Fibroblast of skin of left biceps (primary cell): ENCODE data around the gene HEATR1.
"Not testable (repeated sequence)": the region's sequence is repeated elsewhere in the genome, so short reads cannot be mapped to it uniquely, and the experiment has no call there.

Experiments
- DNase-seq, 2 experiments: peaks; one replicate each; pipeline ENCODE4 v3.0.0-alpha.2; 2013; ENCODE audit warnings: low read depth in 2 of 2

Gene HEATR1, protein sequence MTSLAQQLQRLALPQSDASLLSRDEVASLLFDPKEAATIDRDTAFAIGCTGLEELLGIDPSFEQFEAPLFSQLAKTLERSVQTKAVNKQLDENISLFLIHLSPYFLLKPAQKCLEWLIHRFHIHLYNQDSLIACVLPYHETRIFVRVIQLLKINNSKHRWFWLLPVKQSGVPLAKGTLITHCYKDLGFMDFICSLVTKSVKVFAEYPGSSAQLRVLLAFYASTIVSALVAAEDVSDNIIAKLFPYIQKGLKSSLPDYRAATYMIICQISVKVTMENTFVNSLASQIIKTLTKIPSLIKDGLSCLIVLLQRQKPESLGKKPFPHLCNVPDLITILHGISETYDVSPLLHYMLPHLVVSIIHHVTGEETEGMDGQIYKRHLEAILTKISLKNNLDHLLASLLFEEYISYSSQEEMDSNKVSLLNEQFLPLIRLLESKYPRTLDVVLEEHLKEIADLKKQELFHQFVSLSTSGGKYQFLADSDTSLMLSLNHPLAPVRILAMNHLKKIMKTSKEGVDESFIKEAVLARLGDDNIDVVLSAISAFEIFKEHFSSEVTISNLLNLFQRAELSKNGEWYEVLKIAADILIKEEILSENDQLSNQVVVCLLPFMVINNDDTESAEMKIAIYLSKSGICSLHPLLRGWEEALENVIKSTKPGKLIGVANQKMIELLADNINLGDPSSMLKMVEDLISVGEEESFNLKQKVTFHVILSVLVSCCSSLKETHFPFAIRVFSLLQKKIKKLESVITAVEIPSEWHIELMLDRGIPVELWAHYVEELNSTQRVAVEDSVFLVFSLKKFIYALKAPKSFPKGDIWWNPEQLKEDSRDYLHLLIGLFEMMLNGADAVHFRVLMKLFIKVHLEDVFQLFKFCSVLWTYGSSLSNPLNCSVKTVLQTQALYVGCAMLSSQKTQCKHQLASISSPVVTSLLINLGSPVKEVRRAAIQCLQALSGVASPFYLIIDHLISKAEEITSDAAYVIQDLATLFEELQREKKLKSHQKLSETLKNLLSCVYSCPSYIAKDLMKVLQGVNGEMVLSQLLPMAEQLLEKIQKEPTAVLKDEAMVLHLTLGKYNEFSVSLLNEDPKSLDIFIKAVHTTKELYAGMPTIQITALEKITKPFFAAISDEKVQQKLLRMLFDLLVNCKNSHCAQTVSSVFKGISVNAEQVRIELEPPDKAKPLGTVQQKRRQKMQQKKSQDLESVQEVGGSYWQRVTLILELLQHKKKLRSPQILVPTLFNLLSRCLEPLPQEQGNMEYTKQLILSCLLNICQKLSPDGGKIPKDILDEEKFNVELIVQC (N-terminal part only)

DNA sequence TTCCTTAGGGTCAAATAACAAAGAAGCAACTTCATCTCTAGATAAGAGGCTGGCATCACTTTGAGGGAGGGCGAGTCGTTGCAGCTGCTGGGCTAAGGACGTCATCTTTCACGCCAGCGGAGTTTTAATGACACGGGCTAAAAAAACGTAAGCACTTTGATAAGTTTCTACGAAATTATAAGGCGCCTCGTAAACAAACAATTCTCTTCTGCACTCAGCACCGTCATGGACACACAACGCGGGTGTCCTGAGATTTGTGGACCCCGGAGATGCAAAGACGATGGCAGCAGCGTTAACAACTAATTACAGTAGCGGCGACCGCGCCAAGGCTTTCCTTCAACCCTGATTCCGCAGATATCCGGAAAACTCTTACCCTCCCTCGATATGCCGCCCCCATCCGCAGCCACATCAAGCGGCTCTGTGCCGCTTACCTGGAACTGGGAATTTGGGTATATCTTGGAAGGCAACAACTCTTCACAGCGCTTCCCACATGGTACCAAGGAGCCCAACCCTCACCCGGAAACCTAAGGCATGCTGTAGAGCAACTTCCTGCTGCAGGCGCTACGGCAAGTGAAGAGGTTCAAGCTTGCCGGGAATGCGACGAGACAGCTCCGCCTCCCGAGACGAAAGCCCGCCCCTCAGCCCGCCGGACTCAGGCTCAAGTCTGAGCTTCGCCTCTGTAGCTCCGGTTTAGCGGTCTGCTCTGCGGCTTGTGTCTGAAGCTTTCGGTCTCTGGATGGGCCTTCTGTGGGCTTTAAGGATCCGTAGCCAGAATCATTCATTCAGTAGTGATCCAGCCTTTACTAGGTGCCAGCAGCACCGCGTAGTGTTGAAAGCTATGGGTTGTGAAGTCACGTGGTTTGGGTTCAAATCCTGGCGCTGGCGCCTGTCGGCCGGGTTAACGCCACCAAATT lies at the start of gene HEATR1:
Gene HEATR1, minus strand, starts transcription at position 526 of the 914 bp plus-strand sequence. Its CDS starts 421 bp downstream, at position 105.
- peak; percentile 83 to 84 for DNase-seq

DNA sequence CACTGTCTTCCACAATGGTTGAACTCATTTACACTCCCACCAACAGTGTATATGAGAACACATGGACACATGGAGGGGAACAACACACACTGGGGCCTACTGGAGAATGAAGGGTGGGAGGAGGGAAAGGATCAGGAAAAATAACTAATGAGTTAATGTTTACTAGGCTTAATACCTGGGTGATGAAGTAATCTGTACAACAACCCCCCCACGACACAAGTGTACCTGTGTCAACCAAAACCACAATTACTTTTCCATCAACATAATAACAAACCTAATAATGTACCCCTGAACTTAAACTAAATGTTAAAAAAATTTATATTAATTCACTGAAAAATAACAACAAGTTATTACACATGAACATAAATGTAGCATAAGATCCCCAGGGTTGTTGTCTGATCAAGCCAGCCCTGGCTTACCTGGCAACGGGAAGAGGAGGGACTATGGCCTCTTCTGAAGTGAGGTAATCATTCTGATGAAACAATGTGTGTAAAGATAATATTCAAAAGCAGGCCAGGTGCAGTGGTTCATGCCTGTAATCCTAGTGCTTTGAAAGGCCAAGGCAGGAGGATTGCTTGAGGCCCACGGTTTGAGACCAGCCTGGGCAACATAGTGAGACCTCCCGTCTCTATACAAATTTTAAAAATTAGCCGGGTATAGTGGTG lies 40.8 kb upstream of the HEATR1 start:
- no peak for DNase-seq

DNA sequence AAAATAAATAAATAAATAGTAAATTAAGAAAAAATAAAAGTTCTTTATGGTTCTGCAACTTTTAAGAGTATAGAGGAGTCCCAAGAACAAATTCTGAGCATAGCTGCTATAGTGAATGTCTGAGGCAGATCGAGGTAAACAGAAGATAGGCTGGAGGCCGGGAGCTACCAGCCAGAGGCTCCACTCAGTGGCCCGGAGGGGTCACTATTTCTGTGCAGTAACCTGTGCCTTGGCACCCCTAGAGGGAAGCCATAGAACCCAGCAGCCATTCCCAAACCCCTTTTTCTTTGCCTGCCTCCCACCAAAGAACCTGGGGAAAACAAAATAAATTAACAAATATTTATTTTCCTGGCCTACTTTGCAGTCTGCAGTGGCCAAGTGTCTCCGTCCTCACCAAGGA lies 38.4 kb upstream of the HEATR1 start:
- DNase-seq = no peak

DNA sequence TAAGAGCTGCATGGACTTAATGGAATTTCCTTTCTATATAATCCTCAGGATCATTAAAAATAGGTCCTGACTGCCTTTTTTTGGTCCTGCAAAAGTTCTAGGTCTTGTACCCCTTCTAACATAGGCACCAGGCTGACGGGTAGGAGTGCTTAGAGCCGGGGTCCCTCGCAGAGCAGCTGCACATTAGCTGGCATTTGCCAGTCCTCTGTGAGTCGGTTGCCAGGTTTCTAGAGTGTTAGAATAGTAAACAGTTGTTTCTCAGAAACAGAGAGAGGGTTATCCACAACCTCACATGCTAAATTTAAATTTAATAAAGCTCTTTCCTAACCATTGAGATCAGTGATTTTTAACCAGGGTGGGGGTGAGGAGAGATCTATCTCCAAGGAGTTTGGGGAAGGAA lies 35.4 kb upstream of the HEATR1 start:
- no peak for DNase-seq

DNA sequence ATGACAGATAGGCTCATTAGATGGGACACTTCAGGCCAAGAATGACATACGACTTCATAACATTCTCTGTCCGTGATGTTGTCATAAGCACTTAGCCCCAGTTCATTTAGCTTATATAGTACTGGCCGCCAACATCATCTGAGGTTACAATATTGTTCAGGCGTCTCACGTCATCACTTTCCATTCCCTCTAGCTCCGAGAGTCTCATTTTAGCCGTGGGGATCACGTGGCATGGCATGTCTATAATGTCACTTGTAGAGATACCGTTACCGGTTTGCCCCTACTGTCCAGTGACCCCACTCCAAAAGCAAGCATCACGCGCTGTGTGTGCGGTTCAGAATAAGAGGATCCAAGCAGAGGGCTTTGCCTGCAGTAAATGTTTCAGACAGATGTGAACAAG lies 34.6 kb upstream of the HEATR1 start:
- no peak for DNase-seq

DNA sequence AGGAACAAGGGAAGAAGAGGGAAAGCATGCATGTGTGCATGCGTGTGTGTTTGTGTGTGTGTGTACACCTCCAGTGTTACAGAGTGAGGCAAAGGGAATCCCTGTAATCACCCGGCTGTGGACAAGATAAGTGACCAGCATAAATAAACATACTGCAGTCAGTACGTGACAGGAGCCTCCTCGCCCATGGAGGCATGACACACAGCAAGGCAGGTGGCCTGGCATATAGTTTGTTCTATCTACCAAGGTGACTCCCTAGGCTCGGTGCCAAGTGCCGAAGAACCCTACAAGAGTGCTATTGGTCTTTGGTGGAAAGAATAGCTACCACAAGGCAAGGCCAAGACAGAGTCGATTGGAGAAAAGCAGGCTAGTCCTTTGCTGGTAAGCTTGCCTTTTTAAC lies 31.7 kb upstream of the HEATR1 start:
- no peak for DNase-seq

DNA sequence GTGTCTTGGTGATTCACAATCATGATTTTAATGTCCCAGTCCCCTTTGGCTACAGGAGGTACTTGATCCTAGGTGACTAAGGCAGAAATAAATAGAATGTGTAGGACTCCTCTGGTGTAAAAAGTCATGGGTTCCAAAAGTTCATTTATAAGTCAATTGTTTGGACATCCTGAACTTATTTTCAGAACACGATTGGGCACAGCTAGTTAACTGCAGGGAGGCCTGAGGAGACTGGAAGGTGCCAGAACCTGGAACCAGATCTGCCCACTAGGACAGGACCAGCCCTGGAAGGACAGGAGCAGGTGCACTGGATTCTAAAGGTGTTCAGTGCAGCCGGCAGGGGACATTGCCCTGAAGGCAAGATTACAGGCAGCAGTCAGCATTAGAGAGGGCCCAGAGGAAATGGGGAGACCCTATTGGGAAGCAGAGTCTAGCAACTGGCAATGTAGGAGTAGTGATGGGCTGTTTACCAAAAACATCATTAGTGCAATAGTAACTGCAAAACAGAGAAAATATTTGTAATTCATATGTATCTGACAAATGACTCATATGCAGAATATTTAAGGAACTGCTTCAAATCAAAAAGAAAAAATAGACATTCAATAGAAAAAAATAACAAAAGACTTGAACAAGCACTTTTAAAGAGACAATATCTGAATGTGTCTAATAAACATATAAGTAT lies 23.6 kb upstream of the HEATR1 start:
- DNase-seq = no peak

DNA sequence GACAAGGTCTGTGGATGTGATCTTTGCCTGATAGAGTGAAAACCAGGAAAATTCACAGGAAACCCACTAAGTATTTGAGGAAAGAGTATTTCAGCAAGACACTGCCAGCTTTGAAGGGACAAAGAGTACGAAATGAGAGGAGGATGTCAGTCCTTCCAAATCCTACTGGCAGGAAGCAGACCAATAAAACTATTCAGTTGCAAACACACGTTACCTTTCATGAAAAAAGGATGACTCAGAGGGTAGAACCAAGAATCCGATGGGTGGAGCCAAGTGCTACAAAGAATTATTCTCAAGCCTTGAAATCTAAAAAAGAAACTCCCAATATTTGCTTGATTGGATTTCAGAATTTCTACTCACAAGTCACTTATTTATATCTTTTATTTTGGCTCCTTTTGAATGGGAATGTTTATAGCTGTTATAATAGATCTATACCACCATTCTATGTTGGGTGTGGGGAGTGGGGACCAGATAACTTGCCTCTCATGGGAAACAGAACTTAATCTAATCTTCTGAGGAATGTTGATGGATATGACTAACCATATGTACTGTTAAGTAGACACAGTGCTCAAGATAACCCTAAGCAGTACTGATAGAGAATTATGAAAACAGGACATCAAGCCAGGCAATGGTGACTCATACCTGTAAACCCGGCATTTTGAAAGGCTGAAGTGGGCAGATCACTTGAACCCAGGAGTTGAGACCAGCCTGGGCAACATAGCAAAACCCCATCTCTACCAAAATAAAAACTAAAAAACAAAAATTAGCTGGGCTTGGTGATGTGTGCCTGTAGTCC lies 19.3 kb upstream of the HEATR1 start:
- DNase-seq = no peak

DNA sequence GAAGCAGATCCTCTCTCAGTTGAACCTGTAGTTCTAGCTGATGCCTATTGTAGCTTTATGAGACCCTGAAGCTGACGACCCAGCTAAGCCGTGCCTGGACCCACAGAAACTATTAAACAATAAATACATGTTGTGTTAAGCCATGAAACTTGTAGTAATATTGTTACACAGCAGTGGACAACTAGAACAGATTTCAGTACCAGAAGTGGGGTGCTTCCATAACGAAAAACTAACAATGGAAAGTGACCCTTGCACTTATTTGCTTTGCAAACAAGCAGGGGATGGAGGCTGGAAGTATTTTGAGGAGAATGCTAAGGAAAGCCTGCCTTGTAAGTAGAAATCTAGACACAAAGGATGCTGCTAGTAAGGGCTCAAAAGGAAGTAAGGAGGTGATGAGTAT lies 18.1 kb upstream of the HEATR1 start:
- DNase-seq = no peak

DNA sequence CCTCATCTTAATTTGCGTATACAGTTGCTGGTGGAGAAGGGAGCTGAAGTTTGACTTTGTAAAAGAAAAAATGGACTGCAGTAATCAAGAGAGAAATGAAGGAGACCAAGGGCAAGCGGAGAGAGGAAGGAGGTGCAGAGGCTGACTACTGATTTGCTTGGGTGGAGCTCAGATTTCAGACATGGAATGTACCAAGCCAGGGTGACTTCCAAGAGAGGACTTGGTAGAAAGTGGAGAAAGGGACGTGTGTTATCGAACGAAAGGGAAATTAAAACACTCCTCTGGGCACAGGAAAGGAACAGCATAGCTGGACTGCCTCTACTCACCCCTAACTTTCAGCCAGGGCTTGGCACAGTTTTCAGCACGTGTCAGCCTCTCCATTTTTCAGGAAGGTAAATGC lies 15.1 kb upstream of the HEATR1 start:
- DNase-seq = no peak

DNA sequence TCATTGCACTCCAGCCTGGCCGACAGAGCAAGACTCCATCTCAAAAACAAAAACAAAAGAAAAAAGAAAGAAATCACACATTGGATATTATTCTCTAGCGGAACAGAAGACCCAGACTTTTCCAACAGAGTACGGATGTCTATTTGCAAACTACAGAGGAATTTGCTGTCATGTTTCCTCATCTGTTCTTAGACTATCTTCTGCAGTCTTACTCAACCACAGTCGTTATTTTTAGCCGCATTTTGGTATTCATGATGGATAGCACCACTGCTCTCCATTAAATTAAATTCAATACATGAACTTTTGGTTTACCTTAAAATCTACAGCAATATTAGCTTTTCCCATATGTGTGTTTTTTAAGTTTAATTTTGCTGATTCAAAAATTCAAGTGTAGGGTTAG lies 14.2 kb upstream of the HEATR1 start:
- DNase-seq = no peak

DNA sequence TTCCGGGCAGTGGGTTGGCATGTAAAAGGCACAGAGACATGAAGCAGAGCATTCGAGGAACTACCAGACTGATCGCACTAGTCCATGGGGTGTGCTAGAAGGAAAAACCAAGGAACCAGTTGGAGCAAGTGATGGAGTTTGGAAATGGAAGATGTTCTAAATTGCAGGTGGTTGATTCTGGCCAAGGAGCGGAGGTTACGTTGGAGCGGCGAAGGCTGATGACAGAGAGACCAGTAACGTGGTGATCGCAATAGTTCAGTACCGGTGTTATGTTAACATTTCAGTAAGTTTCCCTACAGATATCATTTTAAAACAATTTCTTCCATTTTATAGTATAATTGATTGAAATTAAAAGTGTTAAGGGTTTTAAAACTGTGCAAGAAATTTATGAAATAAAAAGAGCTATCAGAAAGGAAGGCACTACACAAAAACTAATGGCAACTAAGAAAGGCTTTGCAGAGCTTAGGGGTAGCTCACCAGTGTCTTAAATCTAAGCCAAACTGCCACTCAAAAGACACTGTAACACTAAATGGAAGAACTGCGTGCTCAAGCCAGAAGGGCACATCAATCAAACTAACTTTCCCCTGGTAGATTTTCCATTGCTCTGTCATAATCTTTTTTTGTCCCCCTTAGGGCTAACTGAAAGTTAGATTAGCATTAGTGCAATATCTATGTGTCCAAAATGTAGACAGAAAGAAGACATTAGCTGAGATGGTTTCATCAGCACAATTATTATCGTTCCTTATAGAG lies 11.3 kb upstream of the HEATR1 start:
- no peak for DNase-seq

DNA sequence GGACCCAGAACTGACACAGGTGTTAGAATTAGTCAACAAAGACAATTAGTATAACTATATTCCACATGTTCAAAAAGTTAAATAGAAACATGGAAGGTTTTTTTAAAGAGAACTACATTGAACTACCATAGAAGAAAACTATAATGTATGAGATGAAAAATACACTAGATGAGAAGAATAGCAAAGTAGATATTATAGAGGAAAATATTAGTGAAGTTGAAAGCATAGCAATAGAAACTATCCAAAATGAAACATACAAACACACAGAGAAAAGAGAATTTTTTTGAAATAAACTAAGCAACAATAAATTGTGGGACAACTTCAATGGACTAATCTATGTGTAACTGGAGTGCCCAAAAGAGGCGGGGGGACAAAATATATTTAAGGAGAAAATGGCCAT lies 8.0 kb upstream of the HEATR1 start:
- no peak for DNase-seq

DNA sequence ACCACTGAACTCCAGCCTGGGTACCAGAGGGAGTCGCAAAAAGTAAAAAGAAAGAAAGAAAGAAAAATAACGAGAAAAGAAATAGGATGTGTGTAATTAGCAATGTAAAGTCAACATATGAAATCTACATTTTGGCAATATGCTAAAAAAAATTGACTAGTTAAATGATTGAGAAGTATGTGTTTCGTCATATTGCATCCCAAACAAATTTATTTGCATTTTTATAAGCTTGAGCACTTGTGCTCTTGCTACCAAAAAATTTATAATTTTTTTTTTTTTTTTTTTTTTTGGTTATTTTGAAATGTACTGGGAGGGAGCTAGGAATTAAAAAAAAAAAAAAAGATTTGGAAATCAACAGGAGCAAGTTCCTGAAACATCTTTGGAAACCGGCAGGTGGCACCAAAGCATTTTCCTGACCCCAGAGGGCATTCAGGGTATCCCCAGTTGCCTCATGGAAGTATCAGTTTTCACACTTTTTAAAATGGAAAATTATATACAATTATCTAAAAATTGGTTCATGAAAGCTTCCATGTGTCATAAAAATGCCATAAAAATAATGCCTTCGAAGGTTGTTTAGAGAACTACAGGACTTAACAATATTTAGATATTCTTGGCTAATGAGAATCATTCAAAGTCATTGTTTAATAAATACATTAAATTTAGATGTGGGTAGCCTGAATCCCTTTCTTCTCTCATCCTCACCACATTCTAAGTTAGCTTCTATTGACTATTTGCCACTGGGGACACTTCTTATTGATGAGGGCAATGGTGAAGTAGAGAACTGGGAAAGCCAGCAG lies 4.8 kb upstream of the HEATR1 start:
- peak in 1 of 2 experiments; percentile 8 for DNase-seq

DNA sequence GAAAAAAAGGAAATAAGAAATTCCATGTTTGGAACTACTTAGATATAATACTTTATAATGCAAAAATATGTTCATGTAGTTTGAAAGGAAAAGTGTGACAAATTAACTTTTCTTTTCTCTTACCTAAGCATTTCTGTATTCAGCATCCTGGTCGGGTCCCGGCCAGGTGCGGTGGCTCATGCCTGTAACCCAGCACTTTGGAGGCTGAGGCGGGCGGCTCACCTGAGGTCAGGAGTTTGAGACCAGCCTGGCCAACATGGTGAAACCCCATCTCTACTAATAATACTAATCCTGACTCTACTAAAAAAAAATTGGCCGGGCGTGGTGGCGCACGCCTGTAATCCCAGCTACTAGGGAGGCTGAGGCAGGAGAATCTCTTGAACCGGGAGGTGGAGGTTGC lies 3.3 kb upstream of the HEATR1 start:
- DNase-seq = not testable (repeated sequence)

DNA sequence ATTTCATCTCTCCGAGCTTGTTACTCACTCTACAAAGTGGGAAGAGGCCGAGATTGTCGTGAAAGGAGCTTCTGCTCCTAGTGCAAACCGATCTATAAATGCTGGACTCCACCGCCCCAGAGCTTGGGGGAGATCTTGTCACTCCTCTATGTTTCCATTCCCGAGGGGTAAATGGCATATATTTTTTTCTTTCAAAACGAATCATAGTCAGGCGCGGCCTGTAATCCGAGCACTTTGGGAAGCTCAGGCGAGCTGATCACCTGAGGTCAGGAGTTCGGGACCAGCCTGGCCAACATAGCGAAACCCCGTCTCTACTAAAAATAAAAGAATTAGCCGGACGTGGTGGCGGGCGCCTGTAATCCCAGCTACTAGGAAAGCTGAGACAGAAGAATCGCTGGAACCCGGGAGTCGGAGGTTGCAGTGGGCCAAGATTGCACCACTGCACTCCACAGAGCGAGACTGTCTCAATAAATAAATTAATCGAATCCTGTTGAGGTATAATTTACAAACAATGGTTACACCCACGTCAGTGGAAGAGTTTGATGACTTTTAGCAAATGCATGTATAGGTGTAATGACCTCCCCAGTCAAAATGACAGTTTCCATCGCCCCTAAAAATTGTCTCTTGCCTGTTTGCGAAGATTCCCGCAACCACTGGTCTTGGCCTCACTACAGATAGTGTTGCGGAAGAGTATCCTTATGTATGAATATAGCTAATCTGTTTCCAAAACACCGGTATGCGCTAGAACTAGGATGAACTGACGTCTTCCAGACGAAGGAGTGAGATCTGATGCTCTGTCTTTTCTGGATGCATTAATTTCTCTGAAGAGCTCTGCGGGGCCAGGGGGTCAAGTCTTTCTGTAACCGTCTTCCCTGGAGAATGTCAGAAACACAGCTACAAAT lies 840 bp upstream of the HEATR1 start:
- no peak for DNase-seq
